ENCODE results near the gene CRYBG3. TPM values are rescaled to one million over a fixed set of nuclear protein-coding genes. Genes with fewer than 3 reads are reported as not detected.
"Not testable (repeated sequence)": the region's sequence is repeated elsewhere in the genome, so short reads cannot be mapped to it uniquely, and the experiment has no call there.

Gene CRYBG3
- total RNA-seq, 2 donors from 2014 or later: 13.4 to 29.2 TPM

DNA sequence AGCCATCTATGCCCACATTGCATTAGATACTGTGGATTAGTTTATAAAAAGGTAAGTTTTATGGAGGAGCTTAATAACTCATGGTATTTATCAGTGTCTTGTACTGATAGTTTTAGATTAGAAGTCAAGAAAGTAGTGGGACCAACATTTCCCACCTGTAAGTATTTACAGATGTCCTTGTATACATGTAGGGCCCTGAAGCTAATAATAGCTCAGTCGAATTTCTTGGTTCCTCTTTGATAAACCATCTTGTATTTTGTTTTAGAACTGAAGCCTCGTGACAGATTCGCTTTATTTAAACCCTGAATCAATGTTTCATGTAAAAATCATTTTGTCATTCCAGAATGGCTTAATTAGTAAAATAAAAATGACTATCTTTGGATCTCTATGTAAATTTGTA is 73.4 kb downstream of the CRYBG3 start:
- ATAC-seq (ENCODE audit: insufficient number of reproducible peaks, low FRiP score, low read depth): no peak
- Histone ChIP-seq H3K27ac (no peak overlapping the region), H3K4me3 (no peak overlapping the region), H3K36me3 (no peaks in the 10 kb centered on the region), H3K27me3 (replicated peaks; ENCODE audit: insufficient read depth) (no peaks in the 10 kb centered on the region), H3K4me1 (ENCODE audit: control insufficient read depth in 1 of 2, low read depth in 2 of 2) (no peaks in the 10 kb centered on the region), H3K9me3 (no peaks in the 10 kb centered on the region)
- TF ChIP-seq, protein P1, sequence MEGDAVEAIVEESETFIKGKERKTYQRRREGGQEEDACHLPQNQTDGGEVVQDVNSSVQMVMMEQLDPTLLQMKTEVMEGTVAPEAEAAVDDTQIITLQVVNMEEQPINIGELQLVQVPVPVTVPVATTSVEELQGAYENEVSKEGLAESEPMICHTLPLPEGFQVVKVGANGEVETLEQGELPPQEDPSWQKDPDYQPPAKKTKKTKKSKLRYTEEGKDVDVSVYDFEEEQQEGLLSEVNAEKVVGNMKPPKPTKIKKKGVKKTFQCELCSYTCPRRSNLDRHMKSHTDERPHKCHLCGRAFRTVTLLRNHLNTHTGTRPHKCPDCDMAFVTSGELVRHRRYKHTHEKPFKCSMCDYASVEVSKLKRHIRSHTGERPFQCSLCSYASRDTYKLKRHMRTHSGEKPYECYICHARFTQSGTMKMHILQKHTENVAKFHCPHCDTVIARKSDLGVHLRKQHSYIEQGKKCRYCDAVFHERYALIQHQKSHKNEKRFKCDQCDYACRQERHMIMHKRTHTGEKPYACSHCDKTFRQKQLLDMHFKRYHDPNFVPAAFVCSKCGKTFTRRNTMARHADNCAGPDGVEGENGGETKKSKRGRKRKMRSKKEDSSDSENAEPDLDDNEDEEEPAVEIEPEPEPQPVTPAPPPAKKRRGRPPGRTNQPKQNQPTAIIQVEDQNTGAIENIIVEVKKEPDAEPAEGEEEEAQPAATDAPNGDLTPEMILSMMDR (IDR thresholded peaks at IDR 0.05): no peak
- DNase-seq (ENCODE audit: low spot score): no peak

DNA sequence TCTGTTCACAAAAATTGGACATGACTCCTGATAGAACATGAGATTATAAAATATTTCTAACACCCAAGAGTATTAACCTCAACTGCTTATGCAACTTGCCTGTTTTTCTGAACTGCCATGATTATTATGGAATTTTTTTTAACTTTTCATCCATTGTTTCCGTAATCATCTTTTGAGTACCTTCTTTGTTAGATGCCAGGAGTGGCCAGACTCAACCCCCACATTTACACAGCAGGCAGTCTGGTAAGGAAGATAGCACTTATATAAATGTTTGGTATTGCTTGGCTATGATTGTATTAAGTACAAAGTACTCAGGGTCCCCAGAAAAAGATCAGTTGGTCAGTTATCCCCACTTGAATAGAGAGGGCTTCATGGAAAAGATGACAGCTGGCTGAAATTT is 74.3 kb downstream of the CRYBG3 start:
- no peaks in the 10 kb centered on the region for H3K27me3 ChIP-seq (replicated peaks; ENCODE audit: insufficient read depth)
- H3K27ac ChIP-seq: no peak overlapping the region
- TF ChIP-seq, protein P1 (IDR thresholded peaks at IDR 0.05): no peak
- H3K36me3 ChIP-seq: no peaks in the 10 kb centered on the region
- no peaks in the 10 kb centered on the region for H3K9me3 ChIP-seq
- ATAC-seq (ENCODE audit: insufficient number of reproducible peaks, low FRiP score, low read depth) (no peak), DNase-seq (ENCODE audit: low spot score) (no peak)
- no peak overlapping the region for H3K4me3 ChIP-seq
- no peaks in the 10 kb centered on the region for H3K4me1 ChIP-seq (ENCODE audit: control insufficient read depth in 1 of 2, low read depth in 2 of 2)

DNA sequence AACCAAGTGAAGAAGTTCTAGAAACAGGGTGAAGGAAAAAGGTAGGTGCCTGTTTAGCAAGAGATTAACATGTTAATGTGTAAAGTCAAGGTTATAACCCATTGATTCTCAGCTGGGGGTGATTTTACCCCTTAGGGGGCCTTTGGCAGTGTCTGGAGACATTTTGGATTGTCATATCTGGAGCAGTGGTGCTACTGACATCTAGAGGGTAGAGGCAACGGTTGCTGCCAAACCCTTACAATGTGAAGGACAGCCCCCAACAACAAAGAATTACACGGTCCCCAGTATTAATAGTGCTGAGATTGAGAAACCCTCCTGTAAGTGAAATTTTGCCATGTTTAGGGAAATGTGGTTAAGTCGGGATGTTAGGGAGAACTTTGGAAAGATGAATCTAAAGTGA is 74.7 kb downstream of the CRYBG3 start:
- Histone ChIP-seq H3K4me1 (ENCODE audit: control insufficient read depth in 1 of 2, low read depth in 2 of 2) (no peaks in the 10 kb centered on the region), H3K27me3 (replicated peaks; ENCODE audit: insufficient read depth) (no peaks in the 10 kb centered on the region), H3K9me3 (no peaks in the 10 kb centered on the region), H3K4me3 (no peak overlapping the region), H3K36me3 (no peaks in the 10 kb centered on the region), H3K27ac (no peak overlapping the region)
- ATAC-seq (ENCODE audit: insufficient number of reproducible peaks, low FRiP score, low read depth) (no peak), DNase-seq (ENCODE audit: low spot score) (no peak)
- TF ChIP-seq, protein P1 (IDR thresholded peaks at IDR 0.05): no peak

DNA sequence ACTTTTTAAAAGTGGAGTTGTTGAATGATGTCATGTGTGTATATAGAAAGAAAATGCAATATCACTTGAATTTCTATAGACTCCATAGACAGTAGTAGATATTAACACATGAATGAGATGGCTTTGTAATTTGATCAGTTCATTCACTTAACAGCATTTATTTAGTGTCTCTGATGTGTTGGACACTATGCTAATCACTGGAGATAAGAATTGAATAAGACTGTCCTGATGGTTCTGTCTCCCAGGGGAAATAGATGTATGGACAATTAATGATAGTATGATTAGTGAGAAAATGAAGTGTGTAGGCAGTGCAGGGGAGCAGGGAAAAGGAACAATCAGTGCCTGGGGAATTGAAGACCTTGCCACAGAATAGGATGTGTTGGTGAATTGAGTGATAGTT is 77.5 kb downstream of the CRYBG3 start:
- no peaks in the 10 kb centered on the region for H3K36me3 ChIP-seq
- TF ChIP-seq, protein P1 (IDR thresholded peaks at IDR 0.05): no peak
- H3K4me1 ChIP-seq (ENCODE audit: control insufficient read depth in 1 of 2, low read depth in 2 of 2): no peaks in the 10 kb centered on the region
- H3K4me3 ChIP-seq: no peak overlapping the region
- DNase-seq (ENCODE audit: low spot score): no peak
- H3K27ac ChIP-seq: no peak overlapping the region
- no peak for ATAC-seq (ENCODE audit: insufficient number of reproducible peaks, low FRiP score, low read depth)
- H3K27me3 ChIP-seq (replicated peaks; ENCODE audit: insufficient read depth): no peaks in the 10 kb centered on the region
- no peaks in the 10 kb centered on the region for H3K9me3 ChIP-seq

DNA sequence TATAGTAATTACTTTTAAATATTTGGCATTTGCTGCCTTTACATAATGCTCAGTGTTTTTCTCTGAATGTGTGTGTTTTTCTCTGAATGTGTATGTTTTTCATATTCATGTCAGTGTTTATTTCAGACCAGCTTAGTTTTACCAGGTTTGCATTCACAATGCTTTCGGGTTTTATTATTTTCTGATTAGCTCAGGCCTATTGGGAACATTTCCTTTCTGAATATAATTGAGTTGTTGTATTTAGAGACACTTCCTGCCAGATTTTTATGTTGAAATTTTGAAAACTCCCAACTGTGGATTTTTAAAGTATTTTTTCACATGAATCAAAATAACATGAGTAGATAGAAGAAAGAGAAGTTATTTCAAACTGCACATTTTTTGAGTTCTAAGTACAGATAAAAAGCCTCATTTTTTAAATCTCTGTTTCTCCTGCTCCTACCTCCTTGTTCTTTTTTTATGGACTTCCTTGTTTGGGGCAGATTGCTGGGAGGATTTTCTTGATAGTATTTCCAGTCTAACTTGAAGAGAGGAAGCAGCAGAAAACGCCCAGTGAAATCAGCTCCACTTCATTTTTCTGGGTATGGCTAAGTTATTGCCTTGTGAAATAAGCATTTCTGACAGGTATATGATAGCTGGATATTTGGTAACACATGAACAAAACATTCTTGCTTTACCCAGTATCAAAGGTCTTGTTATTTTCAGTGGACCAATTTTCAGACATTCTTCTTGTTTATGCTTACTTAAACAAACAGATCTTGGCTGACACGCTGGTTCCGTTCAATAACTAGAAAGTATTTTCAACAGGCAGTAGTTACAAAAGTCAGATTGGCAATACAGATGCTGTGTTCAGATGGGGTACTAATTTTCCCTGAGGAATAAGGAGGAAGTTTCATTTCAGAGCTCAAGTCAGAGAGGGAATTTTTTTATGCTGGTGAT is 79.8 kb downstream of the CRYBG3 start:
- Histone ChIP-seq H3K27me3 (replicated peaks; ENCODE audit: insufficient read depth) (no peaks in the 10 kb centered on the region), H3K27ac (peak overlapping the region in 1 of 2 donors; percentile 27), H3K36me3 (no peaks in the 10 kb centered on the region), H3K4me3 (no peak overlapping the region), H3K9me3 (no peaks in the 10 kb centered on the region), H3K4me1 (ENCODE audit: control insufficient read depth in 1 of 2, low read depth in 2 of 2) (no peaks in the 10 kb centered on the region)
- TF ChIP-seq, protein P1 (IDR thresholded peaks at IDR 0.05): no peak
- ATAC-seq (ENCODE audit: insufficient number of reproducible peaks, low FRiP score, low read depth) (no peak), DNase-seq (ENCODE audit: low spot score) (no peak)

DNA sequence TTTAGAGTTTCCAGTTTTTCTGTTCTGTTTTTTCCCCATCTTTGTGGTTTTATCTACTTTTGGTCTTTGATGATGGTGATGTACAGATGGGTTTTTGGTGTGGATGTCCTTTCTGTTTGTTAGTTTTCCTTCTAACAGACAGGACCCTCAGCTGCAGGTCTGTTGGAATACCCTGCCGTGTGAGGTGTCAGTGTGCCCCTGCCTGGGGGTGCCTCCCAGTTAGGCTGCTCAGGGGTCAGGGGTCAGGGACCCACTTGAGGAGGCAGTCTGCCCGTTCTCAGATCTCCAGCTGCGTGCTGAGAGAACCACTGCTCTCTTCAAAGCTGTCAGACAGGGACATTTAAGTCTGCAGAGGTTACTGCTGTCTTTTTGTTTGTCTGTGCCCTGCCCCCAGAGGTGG is 88.0 kb downstream of the CRYBG3 start:
- not testable (repeated sequence) for DNase-seq (ENCODE audit: low spot score); H3K9me3 ChIP-seq; H3K27ac ChIP-seq; H3K4me1 ChIP-seq (ENCODE audit: control insufficient read depth in 1 of 2, low read depth in 2 of 2); ATAC-seq (ENCODE audit: insufficient number of reproducible peaks, low FRiP score, low read depth); H3K27me3 ChIP-seq (replicated peaks; ENCODE audit: insufficient read depth); H3K36me3 ChIP-seq; H3K4me3 ChIP-seq

DNA sequence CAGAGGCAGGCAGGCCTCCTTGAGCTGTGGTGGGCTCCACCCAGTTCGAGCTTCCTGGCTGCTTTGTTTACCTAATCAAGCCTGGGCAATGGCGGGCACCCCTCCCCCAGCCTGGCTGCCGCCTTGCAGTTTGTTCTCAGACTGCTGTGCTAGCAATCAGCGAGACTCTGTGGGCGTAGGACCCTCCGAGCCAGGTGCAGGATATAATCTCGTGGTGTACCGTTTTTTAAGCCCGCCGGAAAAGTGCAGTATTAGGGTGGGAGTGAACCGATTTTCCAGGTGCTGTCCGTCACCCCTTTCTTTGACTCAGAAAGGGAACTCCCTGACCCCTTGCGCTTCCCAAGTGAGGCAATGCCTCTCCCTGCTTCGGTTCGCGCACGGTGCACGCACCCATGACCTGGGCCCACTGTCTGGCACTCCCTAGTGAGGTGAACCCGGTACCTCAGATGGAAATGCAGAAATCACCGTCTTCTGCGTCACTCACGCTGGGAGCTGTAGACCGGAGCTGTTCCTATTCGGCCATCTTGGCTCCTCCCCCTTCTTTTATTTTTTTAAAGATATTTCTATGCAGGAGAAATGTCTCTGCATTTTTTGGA is 88.5 kb downstream of the CRYBG3 start:
- H3K27ac ChIP-seq; H3K4me1 ChIP-seq (ENCODE audit: control insufficient read depth in 1 of 2, low read depth in 2 of 2); H3K4me3 ChIP-seq; ATAC-seq (ENCODE audit: insufficient number of reproducible peaks, low FRiP score, low read depth); H3K27me3 ChIP-seq (replicated peaks; ENCODE audit: insufficient read depth); H3K36me3 ChIP-seq; H3K9me3 ChIP-seq; DNase-seq (ENCODE audit: low spot score): not testable (repeated sequence)

Data from thoracic aorta (tissue), 2 donors.